Measurements from ENCODE around the gene APOA1.

The APOA1 gene

GRCh38 chr11:116787786-116788486 is 49.5 kb downstream of the APOA1 start, which contains the start of gene ZPR1:
TSS of gene ZPR1 (minus strand) at chr11:116788023. CDS start at chr11:116787990, 33 bp downstream.
- TF ChIP-seq REST (IDR thresholded peaks at IDR 0.05; ENCODE audit: insufficient read depth in 1 of 2, low read depth in 2 of 2, low read length in 2 of 2): no peak
- peak; percentile 85; the same call in 1 of the 2 replicates for TF ChIP-seq POLR2AphosphoS5 (IDR thresholded peaks at IDR 0.05; ENCODE audit: low read depth, low read length)
- peak; percentile 86; the same call in 1 of the 2 replicates for TF ChIP-seq SIN3A (IDR thresholded peaks at IDR 0.05; ENCODE audit: borderline replicate concordance, insufficient read depth, low read length)
- peak; percentile 72; the same call in 1 of the 2 replicates for TF ChIP-seq TAF1 (IDR thresholded peaks at IDR 0.05; ENCODE audit: borderline replicate concordance, insufficient read depth, low read length)
- TF ChIP-seq FOXP2 (optimal IDR thresholded peaks at IDR 0.05; ENCODE audit: borderline replicate concordance, extremely low read depth, extremely low read length, insufficient read depth): no peak

GRCh38 chr11:116787436-116787785 is 50.0 kb downstream of the APOA1 start:
- TF ChIP-seq FOXP2 (optimal IDR thresholded peaks at IDR 0.05; ENCODE audit: borderline replicate concordance, extremely low read depth, extremely low read length, insufficient read depth) (no peak), REST (IDR thresholded peaks at IDR 0.05; ENCODE audit: insufficient read depth in 1 of 2, low read depth in 2 of 2, low read length in 2 of 2) (no peak), POLR2AphosphoS5 (IDR thresholded peaks at IDR 0.05; ENCODE audit: low read depth, low read length) (no peak), TAF1 (IDR thresholded peaks at IDR 0.05; ENCODE audit: borderline replicate concordance, insufficient read depth, low read length) (no peak), SIN3A (IDR thresholded peaks at IDR 0.05; ENCODE audit: borderline replicate concordance, insufficient read depth, low read length) (no peak)

- no peak for TF ChIP-seq SIN3A (IDR thresholded peaks at IDR 0.05; ENCODE audit: borderline replicate concordance, insufficient read depth, low read length)
- no peak for TF ChIP-seq POLR2AphosphoS5 (IDR thresholded peaks at IDR 0.05; ENCODE audit: low read depth, low read length)
- no peak for TF ChIP-seq REST (IDR thresholded peaks at IDR 0.05; ENCODE audit: insufficient read depth in 1 of 2, low read depth in 2 of 2, low read length in 2 of 2)
- TF ChIP-seq TAF1 (IDR thresholded peaks at IDR 0.05; ENCODE audit: borderline replicate concordance, insufficient read depth, low read length): no peak
- no peak for TF ChIP-seq FOXP2 (optimal IDR thresholded peaks at IDR 0.05; ENCODE audit: borderline replicate concordance, extremely low read depth, extremely low read length, insufficient read depth)
Measured at GRCh38 chr11:116786966-116787365, 50.5 kb downstream of the APOA1 start.

- TF ChIP-seq POLR2AphosphoS5 (IDR thresholded peaks at IDR 0.05; ENCODE audit: low read depth, low read length) (no peak), REST (IDR thresholded peaks at IDR 0.05; ENCODE audit: insufficient read depth in 1 of 2, low read depth in 2 of 2, low read length in 2 of 2) (no peak), SIN3A (IDR thresholded peaks at IDR 0.05; ENCODE audit: borderline replicate concordance, insufficient read depth, low read length) (no peak), TAF1 (IDR thresholded peaks at IDR 0.05; ENCODE audit: borderline replicate concordance, insufficient read depth, low read length) (no peak), FOXP2 (optimal IDR thresholded peaks at IDR 0.05; ENCODE audit: borderline replicate concordance, extremely low read depth, extremely low read length, insufficient read depth) (no peak)
Measured at GRCh38 chr11:116786326-116786725, 51.1 kb downstream of the APOA1 start.

Measured in PFSK-1 (cell line).